ENCODE data around the gene TACSTD2.
A peak's percentile ranks its signal among the peaks of the same experiment; 100 is the strongest.
"Not testable (repeated sequence)": the region's sequence is repeated elsewhere in the genome, so short reads cannot be mapped to it uniquely, and the experiment has no call there.

TACSTD2 gene, protein sequence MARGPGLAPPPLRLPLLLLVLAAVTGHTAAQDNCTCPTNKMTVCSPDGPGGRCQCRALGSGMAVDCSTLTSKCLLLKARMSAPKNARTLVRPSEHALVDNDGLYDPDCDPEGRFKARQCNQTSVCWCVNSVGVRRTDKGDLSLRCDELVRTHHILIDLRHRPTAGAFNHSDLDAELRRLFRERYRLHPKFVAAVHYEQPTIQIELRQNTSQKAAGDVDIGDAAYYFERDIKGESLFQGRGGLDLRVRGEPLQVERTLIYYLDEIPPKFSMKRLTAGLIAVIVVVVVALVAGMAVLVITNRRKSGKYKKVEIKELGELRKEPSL

DNA sequence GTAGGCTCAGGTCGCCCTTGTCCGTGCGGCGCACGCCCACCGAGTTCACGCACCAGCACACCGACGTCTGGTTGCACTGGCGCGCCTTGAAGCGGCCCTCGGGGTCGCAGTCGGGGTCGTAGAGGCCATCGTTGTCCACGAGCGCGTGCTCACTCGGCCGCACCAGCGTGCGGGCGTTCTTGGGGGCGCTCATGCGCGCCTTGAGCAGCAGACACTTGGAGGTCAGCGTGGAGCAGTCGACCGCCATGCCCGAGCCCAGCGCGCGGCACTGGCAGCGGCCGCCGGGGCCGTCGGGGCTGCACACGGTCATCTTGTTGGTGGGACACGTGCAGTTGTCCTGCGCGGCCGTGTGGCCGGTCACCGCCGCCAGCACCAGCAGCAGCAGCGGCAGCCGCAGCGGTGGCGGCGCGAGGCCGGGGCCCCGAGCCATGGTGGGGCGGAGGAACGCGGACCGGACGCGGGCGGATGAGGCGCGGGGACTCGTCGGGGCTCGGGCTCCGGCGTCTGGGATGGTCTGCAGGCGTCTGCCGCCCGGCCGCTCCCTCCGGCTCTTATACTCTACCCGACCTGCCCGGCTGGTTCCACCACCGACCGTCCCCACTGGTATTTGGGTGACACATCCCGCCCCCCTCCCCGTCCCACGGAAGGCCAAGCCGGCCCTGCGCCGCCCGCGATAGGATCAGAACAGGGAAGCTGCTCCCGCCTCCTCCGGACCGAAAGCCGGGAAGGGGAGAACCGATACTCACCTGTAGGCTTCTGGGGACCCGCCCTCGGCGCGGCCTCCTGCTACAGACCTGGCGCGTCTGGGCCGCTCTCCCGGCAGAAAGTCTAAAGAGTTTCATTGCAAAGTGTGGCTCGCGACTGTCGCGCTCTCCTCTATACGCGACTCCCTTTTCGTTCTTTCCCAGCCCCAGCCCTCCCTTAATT lies at the start of gene TACSTD2:
Gene TACSTD2, minus strand, starts transcription at position 526 of the 927 bp plus-strand sequence. Its CDS starts 96 bp downstream, at position 430.
- DNase-seq (ENCODE audit: low spot score), result no peak

DNA sequence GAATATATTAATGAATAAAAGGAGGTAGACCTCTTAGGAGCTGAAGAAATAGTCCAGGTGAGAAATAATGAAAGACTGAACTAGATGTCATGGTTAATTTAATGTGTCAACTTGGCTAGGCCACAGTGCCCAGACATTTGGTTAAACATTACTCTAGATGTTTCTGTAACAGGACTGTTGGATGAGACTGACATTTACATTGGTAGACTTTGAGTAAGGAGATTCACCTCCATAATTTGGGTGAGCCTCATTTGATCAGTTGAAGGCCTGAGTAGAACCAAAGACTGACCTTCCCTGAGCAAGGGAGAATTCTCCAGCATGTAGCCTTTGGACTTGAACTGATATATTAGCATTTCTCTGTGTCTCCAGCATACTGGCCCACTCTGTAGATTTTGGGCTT lies 49.2 kb upstream of the TACSTD2 start:
- no peak for DNase-seq (ENCODE audit: low spot score)

GRCh38 chr1:58623259-58623658 lies 46.2 kb upstream of the TACSTD2 start:
- not testable (repeated sequence) for DNase-seq (ENCODE audit: low spot score)

- no peak for DNase-seq (ENCODE audit: low spot score)
Observed at GRCh38 chr1:58622571-58622970, 45.5 kb upstream of the TACSTD2 start.

DNA sequence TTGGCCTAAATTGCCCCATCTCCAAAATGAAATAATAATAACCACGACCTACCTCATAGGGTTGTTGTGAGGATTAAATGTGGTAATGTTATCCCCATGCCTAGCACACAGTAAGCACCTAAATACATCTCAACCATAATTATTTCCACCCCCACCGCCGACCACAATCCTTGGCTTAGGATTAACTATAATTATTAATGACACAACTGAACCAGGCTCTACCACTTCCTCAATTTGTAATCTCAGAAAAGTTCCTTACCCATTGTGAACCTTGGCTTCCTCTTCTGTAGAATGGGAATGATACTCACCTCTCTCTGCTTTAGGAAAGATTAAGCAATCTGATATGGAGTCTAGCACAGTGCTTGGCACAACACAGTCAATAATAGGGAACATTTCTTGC lies 44.3 kb upstream of the TACSTD2 start:
- no peak for DNase-seq (ENCODE audit: low spot score)

DNA sequence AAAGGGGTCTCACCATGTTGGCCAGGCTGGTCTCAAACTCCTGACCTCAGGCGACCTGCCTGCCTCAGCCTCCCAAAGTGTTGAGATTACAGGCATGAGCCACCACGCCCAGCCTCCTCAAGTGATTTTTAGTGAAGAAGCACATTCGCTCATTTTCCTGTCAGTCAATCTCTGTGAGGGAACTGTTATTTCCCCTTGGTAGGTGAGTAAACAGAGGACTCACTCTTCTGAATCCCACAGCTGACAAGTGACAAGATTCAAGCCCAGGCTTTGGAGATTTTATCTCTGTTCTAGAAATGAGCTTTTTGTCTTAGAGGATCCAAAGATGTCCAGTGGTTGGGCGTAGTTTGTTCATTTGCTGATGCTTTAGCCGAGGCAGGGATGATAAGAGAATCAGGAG lies 43.9 kb upstream of the TACSTD2 start:
- DNase-seq (ENCODE audit: low spot score), result peak; percentile 9

DNA sequence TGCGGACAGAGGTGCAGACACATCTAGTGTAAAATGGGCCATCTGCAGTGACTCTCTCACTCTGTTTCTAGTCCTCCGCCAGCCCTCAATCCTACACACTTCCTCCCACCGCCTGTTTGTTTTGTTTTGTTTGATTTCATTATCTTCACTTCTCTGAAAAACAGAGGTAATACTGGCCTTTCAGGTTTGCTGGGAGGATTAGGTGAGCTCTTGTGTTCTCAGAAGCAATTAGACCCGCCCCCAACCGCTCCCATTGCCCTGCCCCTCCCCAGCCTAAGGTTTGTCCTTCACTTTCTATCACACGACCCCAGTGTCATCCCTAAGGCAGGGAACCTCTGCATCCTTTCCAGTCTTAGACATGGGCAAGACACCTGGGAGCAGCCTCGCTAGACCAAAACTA lies 43.2 kb upstream of the TACSTD2 start:
- DNase-seq (ENCODE audit: low spot score), result no peak

GRCh38 chr1:58619286-58620054 lies 42.4 kb upstream of the TACSTD2 start:
- DNase-seq (ENCODE audit: low spot score), result no peak

GRCh38 chr1:58618303-58618702 lies 41.3 kb upstream of the TACSTD2 start:
- DNase-seq (ENCODE audit: low spot score), result no peak

DNA sequence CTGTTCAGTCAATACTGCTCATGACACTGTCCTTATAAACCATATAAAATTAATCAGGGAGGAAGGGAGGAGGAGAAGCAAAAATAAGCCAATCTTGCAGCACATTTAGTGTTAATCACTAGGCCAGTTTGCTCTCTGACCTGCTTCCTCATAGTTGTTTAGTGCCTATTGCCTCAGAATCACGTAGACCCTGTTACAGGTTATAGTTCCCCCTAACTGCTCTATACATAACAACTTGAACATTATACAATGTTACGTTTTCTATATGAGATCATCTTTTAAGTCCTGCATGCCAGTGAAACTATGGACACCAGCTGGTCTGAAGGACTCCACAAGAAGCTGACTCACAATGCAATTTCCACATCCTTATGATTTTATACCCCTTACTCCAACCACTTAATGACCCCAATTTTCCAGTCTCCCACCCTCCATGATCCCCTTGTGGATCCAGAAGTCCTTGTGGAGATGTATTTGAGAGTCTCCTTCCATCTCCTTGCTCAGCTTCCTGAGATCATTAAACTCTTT lies 34.9 kb upstream of the TACSTD2 start:
- DNase-seq (ENCODE audit: low spot score), result no peak

DNA sequence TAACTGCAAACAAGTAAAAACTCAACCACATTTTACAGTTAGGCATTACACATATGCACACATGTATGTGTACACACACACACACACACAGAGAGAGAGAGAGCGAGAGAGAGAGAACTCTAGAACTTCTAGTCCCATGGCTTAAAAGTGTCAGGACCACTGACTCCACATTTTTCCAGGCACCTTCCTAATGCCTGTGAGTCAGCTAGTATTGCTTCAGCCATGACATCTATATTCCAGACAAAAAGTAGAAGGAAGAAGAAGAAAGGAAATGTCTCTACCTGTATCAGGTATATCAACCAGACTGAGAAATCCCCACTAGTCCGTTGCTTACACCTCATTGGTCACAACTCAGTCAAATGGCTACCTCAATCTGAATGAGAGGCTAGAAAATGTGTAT lies 31.9 kb upstream of the TACSTD2 start:
- no peak for DNase-seq (ENCODE audit: low spot score)

DNA sequence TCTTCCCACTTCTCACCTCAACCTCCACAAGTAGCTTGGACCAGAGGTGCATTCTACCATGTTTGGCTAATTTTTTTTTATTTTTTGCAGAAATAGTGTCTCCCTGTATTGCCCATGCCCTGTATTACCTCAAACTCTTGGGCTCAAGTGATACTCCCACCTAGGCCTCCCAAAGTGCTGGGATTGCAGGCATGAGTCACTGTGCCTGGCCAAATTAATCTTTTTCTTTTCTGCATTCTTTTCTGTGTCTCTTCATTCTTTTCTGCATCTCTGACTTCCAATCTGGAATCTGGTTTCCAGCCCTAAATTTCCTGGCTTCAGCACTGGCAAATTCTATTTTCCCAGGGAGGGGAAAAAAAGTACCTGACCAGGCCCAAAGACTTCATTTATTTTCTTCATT lies 31.2 kb upstream of the TACSTD2 start:
- no peak for DNase-seq (ENCODE audit: low spot score)

- no peak for DNase-seq (ENCODE audit: low spot score)
Observed at GRCh38 chr1:58607391-58607790, 30.3 kb upstream of the TACSTD2 start.

- DNase-seq (ENCODE audit: low spot score), result not testable (repeated sequence)
Observed at GRCh38 chr1:58601921-58602320, 24.9 kb upstream of the TACSTD2 start.

GRCh38 chr1:58597996-58598395 lies 20.9 kb upstream of the TACSTD2 start:
- no peak for DNase-seq (ENCODE audit: low spot score)

DNA sequence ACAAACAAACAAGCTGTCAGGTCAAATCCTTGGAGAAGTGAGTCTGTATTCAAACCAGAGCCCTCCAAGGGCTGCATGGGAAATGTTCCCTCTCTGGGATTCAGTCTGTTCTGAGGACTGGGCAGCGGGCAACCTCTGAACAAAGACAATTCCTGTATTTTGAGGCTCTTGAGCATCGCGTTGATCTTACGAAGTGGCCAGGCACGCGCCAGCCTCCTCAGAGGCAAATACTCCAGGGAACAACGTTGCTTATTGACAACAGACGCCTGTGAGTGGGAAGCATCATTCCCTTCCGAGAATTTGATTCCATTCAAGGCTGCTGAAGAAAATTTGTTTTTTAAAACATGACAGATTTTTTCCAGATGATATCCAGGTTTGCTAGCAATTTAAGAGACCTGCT lies 20.0 kb upstream of the TACSTD2 start:
- DNase-seq (ENCODE audit: low spot score), result no peak

- DNase-seq (ENCODE audit: low spot score), result no peak
Observed at GRCh38 chr1:58596631-58597052, 19.6 kb upstream of the TACSTD2 start.

GRCh38 chr1:58594546-58594945 lies 17.5 kb upstream of the TACSTD2 start:
- DNase-seq (ENCODE audit: low spot score), result no peak

DNA sequence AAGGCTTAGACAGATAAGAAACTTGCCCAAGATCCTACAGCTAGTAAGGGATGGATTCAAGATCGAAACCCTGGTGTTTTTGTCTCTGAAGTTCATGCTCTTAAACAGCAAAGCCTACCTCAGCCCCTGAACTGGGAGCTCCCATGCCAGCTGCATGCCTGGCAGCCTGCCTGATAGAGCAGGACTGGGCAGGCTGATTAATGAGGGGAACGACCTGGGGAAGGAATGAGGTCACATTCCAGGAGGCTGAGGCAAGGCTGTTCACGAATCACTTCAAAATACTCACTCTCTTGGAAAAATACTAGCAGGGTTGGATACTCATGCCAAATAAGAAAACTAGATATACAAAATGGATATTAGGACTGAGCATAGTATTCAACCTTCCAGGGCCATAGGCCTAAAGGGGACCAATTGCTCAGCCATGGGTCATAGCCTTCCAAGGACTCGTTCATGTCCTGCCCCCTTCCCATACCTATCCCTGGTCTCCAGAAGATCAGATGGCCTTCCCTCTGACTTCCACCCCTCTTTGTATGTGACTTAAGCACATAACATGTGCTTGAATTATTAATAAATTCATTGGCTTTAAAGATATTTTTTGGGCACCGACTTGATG lies 15.6 kb upstream of the TACSTD2 start:
- DNase-seq (ENCODE audit: low spot score), result no peak

GRCh38 chr1:58591806-58592205 lies 14.8 kb upstream of the TACSTD2 start:
- no peak for DNase-seq (ENCODE audit: low spot score)

- DNase-seq (ENCODE audit: low spot score), result no peak
Observed at GRCh38 chr1:58590019-58590418, 13.0 kb upstream of the TACSTD2 start.

- no peak for DNase-seq (ENCODE audit: low spot score)
Observed at GRCh38 chr1:58588396-58588795, 11.3 kb upstream of the TACSTD2 start.

Data from activated CD4-positive, alpha-beta T cell treated with anti-CD3 and anti-CD28 coated beads, Interleukin-2, Interleukin-4, amounts not matched to agents 100 ng/mL and 50 ng/mL, durations not matched to agents 16 hours and 8 hours (primary cell).